ENCODE results near the gene CASKIN1. TPM values are rescaled to one million over a fixed set of nuclear protein-coding genes. Genes with fewer than 3 reads are reported as not detected.

The CASKIN1 gene
- total RNA-seq, 1 experiment from 2014 or later = 7.9 TPM

DNA sequence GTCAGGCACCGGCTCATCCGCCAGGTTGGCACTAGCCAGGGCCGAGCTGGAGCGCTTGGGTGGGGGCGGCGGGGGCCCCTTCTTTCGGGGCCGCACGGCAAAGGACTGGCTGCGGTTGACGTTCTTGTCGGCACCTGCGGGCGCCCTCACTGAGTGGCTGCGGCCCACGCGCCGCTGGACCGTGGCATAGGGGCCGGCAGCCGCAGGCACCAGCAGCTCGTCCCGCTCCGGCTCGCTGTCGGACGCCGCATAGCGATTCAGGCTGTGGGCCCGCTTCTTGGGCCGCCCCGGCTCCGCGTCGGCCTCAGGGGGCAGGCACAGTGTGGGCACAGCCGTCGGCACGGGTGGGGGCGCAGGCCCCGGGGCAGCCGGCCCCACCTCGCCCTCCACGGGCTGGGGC lies 15.9 kb downstream of the CASKIN1 start:
- no peak for DNase-seq
- Histone ChIP-seq H2AK5ac (ENCODE audit: insufficient read length, low read length) (no peak overlapping the region), H3K56ac (ENCODE audit: insufficient read length, low read depth, low read length) (no peak overlapping the region), H4K91ac (ENCODE audit: insufficient read length, low read depth, low read length) (no peak overlapping the region), H3K27me3 (ENCODE audit: insufficient read depth, low read length) (no peaks in the 10 kb centered on the region), H3K23me2 (ENCODE audit: insufficient read length, low read depth, low read length, poor library complexity, severe bottlenecking) (peaks cover 4% of the 10 kb centered on the region), H4K20me1 (ENCODE audit: control insufficient read depth, insufficient read depth, insufficient read length) (peaks cover 3% of the 10 kb centered on the region), H2BK120ac (ENCODE audit: low read depth, low read length, poor library complexity, severe bottlenecking) (no peak overlapping the region), H3K79me1 (ENCODE audit: insufficient read depth, low read depth, low read length, poor library complexity, severe bottlenecking) (no peaks in the 10 kb centered on the region), H3K9me3 (ENCODE audit: control insufficient read depth, low read depth, low read length) (no peaks in the 10 kb centered on the region), H4K5ac (ENCODE audit: insufficient read length, low read depth, low read length) (no peak overlapping the region), H3K18ac (ENCODE audit: insufficient read length, low read depth, low read length) (no peak overlapping the region), H3K9ac (ENCODE audit: extremely low read depth, insufficient read length, low read length) (no peak overlapping the region), H4K8ac (replicated peaks; ENCODE audit: insufficient read length, low read depth, low read length) (no peak overlapping the region), H3K4ac (ENCODE audit: low read depth, low read length) (no peak overlapping the region), H3K79me2 (ENCODE audit: insufficient read depth, low read length) (no peaks in the 10 kb centered on the region), H3K14ac (ENCODE audit: insufficient read depth, low read length) (no peak overlapping the region), H3K27ac (ENCODE audit: insufficient read length, low read depth, low read length) (no peak overlapping the region), H2BK12ac (ENCODE audit: insufficient read length, low read depth, low read length) (no peak overlapping the region), H3T11ph (ENCODE audit: low read length) (no peak overlapping the region), H2AFZ (ENCODE audit: low read length) (no peak overlapping the region), H2BK20ac (ENCODE audit: low read depth, low read length, poor library complexity, severe bottlenecking) (no peak overlapping the region), H3K4me1 (ENCODE audit: insufficient read depth, low read length) (no peaks in the 10 kb centered on the region), H2BK15ac (ENCODE audit: low read depth, low read length) (no peak overlapping the region), H2BK5ac (ENCODE audit: insufficient read length, low read length) (no peak overlapping the region), H3K23ac (ENCODE audit: insufficient read length, low read depth, low read length) (no peak overlapping the region), H3K4me2 (ENCODE audit: insufficient read depth, insufficient read length, low read length) (no peak overlapping the region)
- Mint-ChIP-seq H3K27ac (no peak overlapping the region), H3K9me3 (no peaks in the 10 kb centered on the region), H3K27me3 (ENCODE audit: low read depth) (no peaks in the 10 kb centered on the region), H3K4me1 (peaks cover 3 to 7% of the 10 kb centered on the region in 2 experiments), H3K36me3 (ENCODE audit: insufficient read depth in 1 of 3, low read depth in 3 of 3) (peaks cover 3 to 24% (median 22%) of the 10 kb centered on the region in 3 experiments), H3K4me3 (no peak overlapping the region)
- WGBS (ENCODE audit: extremely low coverage, insufficient read length, low lambda C conversion rate) = no CpG with 5 or more reads among the region's 43 CpGs
- TF ChIP-seq, protein P1, sequence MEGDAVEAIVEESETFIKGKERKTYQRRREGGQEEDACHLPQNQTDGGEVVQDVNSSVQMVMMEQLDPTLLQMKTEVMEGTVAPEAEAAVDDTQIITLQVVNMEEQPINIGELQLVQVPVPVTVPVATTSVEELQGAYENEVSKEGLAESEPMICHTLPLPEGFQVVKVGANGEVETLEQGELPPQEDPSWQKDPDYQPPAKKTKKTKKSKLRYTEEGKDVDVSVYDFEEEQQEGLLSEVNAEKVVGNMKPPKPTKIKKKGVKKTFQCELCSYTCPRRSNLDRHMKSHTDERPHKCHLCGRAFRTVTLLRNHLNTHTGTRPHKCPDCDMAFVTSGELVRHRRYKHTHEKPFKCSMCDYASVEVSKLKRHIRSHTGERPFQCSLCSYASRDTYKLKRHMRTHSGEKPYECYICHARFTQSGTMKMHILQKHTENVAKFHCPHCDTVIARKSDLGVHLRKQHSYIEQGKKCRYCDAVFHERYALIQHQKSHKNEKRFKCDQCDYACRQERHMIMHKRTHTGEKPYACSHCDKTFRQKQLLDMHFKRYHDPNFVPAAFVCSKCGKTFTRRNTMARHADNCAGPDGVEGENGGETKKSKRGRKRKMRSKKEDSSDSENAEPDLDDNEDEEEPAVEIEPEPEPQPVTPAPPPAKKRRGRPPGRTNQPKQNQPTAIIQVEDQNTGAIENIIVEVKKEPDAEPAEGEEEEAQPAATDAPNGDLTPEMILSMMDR (conservative IDR thresholded peaks at IDR 0.05) = no peak

All from H9 (cell line).